Loucy (cell line): ENCODE results near the gene TIMM23.
A peak's percentile ranks its signal among the peaks of the same experiment; 100 is the strongest.
"Not testable (repeated sequence)": the region's sequence is repeated elsewhere in the genome, so short reads cannot be mapped to it uniquely, and the experiment has no call there.

Experiments used
- H2AFZ ChIP-seq: fragments of 200-600 bp; sonication (generic); 2 replicates; pipeline ENCODE4 v1.6.0; 2016; ENCODE audit warnings: antibody characterized with exemption, mild to moderate bottlenecking, low read length, moderate library complexity
- H3F3A ChIP-seq: fragments of 200-600 bp; 2 replicates; pipeline ENCODE4 v1.6.0; 2016; ENCODE audit warnings: antibody characterized with exemption, low read depth, mild to moderate bottlenecking
- H3K27me3 ChIP-seq: fragments of 200-600 bp; sonication (generic); 2 replicates; pipeline ENCODE4 v1.6.1; 2014; ENCODE audit warnings: low read length, mild to moderate bottlenecking; ENCODE audit not compliant: insufficient read depth, poor library complexity, severe bottlenecking
- H3K36me3 ChIP-seq: fragments of 200-600 bp; sonication (generic); 2 replicates; pipeline ENCODE4 v1.6.1; 2016; ENCODE audit warnings: low read length; ENCODE audit not compliant: insufficient read depth
- H3K4me1 ChIP-seq: fragments of 200-600 bp; sonication (generic); 2 replicates; pipeline ENCODE4 v1.5.1; 2014; ENCODE audit warnings: low read length, mild to moderate bottlenecking; ENCODE audit not compliant: insufficient read depth, poor library complexity, severe bottlenecking
- H3K4me2 ChIP-seq: fragments of 200-600 bp; sonication (generic); 2 replicates; pipeline ENCODE4 v1.6.0; 2014; ENCODE audit warnings: antibody characterized with exemption, low read length, low read depth, mild to moderate bottlenecking; ENCODE audit not compliant: poor library complexity, severe bottlenecking
- H3K4me3 ChIP-seq: fragments of 200-600 bp; sonication (generic); 2 replicates; pipeline ENCODE4 v1.5.1; 2014; ENCODE audit warnings: low read length, mild to moderate bottlenecking, mixed read lengths; ENCODE audit not compliant: poor library complexity, severe bottlenecking
- H3K79me2 ChIP-seq: fragments of 200-600 bp; sonication (generic); 2 replicates; pipeline ENCODE4 v1.6.1; 2014; ENCODE audit warnings: low read length; ENCODE audit not compliant: insufficient read depth
- H3K9ac ChIP-seq: fragments of 200-600 bp; sonication (generic); 2 replicates; pipeline ENCODE4 v1.6.0; 2014; ENCODE audit warnings: mild to moderate bottlenecking, low read depth, low read length, moderate library complexity; ENCODE audit not compliant: poor library complexity, severe bottlenecking
- H3K9me2 ChIP-seq: fragments of 200-600 bp; sonication (generic); replicated peaks from 2 replicates; pipeline ENCODE4 v1.6.1; 2016; ENCODE audit warnings: low read depth, low read length, mixed read lengths
- H3K9me3 ChIP-seq: fragments of 200-600 bp; sonication (generic); 2 replicates; pipeline ENCODE4 v1.6.1; 2014; ENCODE audit warnings: mild to moderate bottlenecking, antibody characterized with exemption, low read length, low read depth; ENCODE audit not compliant: insufficient read depth
- H4K20me1 ChIP-seq: fragments of 200-600 bp; sonication (generic); 2 replicates; pipeline ENCODE4 v1.6.0; 2014; ENCODE audit warnings: antibody characterized with exemption, low read length, mild to moderate bottlenecking; ENCODE audit not compliant: insufficient read depth, poor library complexity, severe bottlenecking

Gene TIMM23

DNA sequence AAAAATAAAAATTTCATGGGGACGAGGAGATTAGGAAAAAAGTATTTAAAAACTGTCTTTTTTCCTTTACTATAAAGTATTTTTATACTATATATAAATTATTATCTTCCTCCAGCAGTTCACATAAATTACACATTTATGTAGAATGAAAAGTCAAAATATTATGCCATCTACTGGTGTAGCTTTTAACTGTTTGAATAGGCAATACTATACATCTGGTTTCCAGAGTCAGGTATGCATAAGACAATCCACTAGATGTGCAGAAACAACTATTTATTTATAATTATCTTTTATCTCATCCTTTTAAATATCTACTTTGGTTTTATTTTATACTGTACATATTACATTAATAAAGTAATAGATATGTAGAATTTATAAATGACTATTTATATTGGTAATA, 24.9 kb upstream of the TIMM23 start:
- not testable (repeated sequence) for H3K9me2 ChIP-seq, H3K4me2 ChIP-seq, H3K27me3 ChIP-seq, H3K4me1 ChIP-seq, H3K9me3 ChIP-seq, H2AFZ ChIP-seq, H3K4me3 ChIP-seq, H3F3A ChIP-seq, H3K79me2 ChIP-seq, H4K20me1 ChIP-seq, H3K9ac ChIP-seq
- H3K36me3 ChIP-seq = peaks cover 12% of the 10 kb centered on the region; the same call in 1 of the 2 replicates

DNA sequence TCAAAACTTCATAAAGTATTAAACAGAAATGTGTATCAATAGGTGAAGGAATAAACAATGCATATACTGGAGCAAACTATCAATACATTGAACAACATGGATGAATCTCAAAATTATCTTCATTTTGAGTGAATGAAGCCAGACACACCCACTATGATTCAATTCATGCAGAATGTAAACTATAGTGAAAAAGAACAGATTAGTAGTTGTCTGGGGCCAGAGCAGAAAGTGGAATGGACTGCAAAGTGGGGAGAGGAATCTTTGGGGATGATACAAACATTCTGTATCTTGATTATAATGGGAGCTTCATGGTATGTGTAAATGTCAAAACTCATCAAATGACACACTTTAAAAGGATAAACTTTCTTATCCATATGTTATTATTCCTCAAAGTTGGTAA, 23.5 kb upstream of the TIMM23 start:
- not testable (repeated sequence) for H3K9me2 ChIP-seq, H3K4me1 ChIP-seq, H3K4me2 ChIP-seq, H3F3A ChIP-seq, H3K27me3 ChIP-seq, H3K9ac ChIP-seq, H4K20me1 ChIP-seq, H3K4me3 ChIP-seq, H3K9me3 ChIP-seq, H2AFZ ChIP-seq, H3K79me2 ChIP-seq
- peaks cover 12% of the 10 kb centered on the region; the same call in 1 of the 2 replicates for H3K36me3 ChIP-seq

DNA sequence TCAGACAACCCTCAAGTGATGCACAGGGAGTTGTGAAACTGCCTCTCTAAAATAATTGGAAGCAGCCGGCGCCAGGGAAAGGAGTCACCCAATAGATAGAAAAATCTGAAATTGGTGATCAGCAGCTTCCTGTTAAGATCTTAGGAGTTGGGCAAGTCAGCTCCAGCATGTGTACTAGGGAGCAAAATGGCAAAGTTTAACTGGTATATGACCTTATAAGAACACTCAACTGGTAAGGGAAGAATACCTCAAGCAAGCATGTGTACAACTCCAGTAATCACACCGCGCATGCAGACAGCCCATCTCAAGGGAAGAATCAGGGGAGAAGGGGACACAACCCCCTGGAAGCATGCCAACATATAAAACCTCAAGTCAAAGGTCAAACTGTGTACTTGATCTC, 17.9 kb upstream of the TIMM23 start:
- not testable (repeated sequence) for H4K20me1 ChIP-seq, H3K9me3 ChIP-seq, H3K4me1 ChIP-seq, H3K79me2 ChIP-seq, H3K4me3 ChIP-seq, H3F3A ChIP-seq, H3K36me3 ChIP-seq, H3K9ac ChIP-seq, H3K27me3 ChIP-seq, H2AFZ ChIP-seq, H3K9me2 ChIP-seq, H3K4me2 ChIP-seq

DNA sequence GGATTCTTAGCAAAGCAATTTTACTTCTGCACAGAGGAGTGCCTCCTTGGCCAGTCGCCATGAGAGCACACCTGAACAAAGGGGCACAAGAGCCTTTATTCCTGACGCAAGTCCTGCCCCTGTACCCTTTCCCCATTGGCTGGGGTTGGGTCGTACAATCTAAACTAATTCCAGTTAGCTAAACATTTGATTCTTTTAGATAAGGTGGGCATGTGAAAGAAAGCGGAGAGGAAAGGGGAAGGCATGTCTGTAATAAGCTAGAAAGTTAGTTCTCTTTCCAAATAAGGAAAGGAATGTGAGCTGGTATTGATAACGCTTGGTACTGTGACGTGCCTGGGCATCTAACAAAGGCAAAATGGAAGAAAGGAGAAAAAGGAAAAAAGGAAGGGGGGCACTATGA, 15.7 kb upstream of the TIMM23 start:
- not testable (repeated sequence) for H2AFZ ChIP-seq

DNA sequence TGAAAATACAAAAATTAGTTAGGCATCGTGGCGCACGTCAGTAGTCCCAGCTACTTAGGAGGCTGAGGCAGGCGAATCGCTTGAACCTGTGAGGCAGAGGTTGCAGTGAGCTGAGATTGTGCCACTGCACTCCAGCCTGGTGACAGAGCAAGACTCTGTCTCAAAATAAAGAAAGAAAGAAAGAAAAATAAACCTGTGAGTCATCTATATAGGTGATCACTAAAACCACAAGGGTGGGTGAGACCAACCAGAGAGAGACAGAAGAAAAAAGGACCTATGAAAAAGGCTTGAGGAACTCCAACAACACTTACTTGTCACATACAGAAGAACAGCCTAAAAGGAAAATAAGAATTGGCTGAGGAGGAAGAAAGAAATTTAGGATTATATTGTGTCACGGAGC, 14.4 kb upstream of the TIMM23 start:
- not testable (repeated sequence) for H3K4me2 ChIP-seq, H4K20me1 ChIP-seq, H3K9ac ChIP-seq, H3K79me2 ChIP-seq, H3F3A ChIP-seq, H3K9me2 ChIP-seq, H2AFZ ChIP-seq, H3K36me3 ChIP-seq, H3K27me3 ChIP-seq, H3K9me3 ChIP-seq, H3K4me1 ChIP-seq, H3K4me3 ChIP-seq

More for the DNA sequence above, 15.7 kb upstream of the TIMM23 start:
- H4K20me1 ChIP-seq, H3K9me2 ChIP-seq, H3K79me2 ChIP-seq, H3K27me3 ChIP-seq, H3K9ac ChIP-seq, H3K9me3 ChIP-seq, H3K4me2 ChIP-seq, H3K4me3 ChIP-seq, H3K36me3 ChIP-seq, H3F3A ChIP-seq, H3K4me1 ChIP-seq: not testable (repeated sequence)

DNA sequence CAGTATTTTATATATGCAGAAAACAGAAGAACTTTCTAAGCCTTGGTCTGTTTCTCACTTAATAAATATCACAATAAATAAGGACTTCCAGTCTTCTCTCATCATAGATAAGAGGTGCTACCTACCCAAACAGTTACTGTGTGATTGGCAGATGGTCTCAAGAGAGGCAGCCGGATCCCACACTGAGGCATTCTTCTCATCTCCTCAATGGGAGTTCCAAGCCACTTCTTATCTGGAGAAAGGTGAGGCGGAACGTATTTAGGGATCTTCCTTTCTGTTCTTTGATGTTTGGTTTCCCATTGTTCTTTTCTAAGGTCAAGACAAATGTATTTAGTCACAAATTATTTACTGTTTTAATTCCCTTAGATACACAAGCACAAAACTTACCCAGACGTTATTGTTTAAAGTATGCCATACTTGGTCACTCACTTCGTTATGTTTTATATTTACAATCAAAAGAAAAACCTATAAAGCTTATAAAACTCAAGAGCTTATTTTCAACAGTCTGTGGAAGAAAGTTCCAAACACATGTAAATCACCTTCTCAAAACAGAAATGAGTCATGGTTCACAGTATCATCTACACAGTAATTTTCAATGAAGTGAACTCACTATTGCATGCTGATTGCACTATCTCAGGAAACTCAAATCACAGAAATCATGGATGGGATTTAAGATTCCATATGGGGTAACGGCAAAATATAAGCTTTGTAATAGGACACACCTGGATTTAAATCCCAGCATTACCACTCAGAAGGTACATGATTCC, 9.4 kb upstream of the TIMM23 start:
- H3K4me1 ChIP-seq, H3K9me3 ChIP-seq, H3K36me3 ChIP-seq, H2AFZ ChIP-seq, H3K4me3 ChIP-seq, H3F3A ChIP-seq, H3K9me2 ChIP-seq, H3K27me3 ChIP-seq, H4K20me1 ChIP-seq, H3K4me2 ChIP-seq, H3K9ac ChIP-seq: not testable (repeated sequence)
- peaks cover 19% of the 10 kb centered on the region; the same call in 1 of the 2 replicates for H3K79me2 ChIP-seq

DNA sequence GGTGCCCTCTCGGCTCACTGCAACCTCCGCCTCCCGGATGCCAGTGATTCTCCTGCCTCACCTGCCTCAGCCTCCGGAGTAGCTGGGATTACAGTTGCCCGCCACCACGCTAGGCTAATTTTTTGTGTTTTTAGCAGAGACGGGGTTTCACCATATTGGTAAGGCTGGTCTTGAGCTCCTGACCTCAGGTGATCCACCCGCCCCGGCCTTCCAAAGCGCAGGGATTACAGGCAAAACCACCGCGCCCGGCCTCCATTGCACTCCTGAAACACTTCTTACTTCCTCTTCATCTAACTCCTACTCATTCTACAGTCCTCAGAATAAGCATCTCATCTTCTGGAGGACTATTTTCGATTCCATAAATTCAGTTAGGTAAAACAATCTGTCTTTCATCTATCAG, 1.3 kb upstream of the TIMM23 start:
- H3F3A ChIP-seq, H3K36me3 ChIP-seq, H3K9me3 ChIP-seq, H3K9me2 ChIP-seq, H2AFZ ChIP-seq, H3K4me1 ChIP-seq, H3K27me3 ChIP-seq: not testable (repeated sequence)
- H3K9ac ChIP-seq = peak overlapping the region; percentile 85
- peak overlapping the region; percentile 93 for H3K4me3 ChIP-seq
- peaks cover 12% of the 10 kb centered on the region for H4K20me1 ChIP-seq
- peak overlapping the region; percentile 81 for H3K4me2 ChIP-seq
- H3K79me2 ChIP-seq = peaks cover 75% of the 10 kb centered on the region
